Astrocyte of the hippocampus (primary cell): ENCODE results near the gene ACOT6.
"Not testable (repeated sequence)": the region's sequence is repeated elsewhere in the genome, so short reads cannot be mapped to it uniquely, and the experiment has no call there.

Experiments
- DNase-seq: peaks from one replicate; pipeline ENCODE4 v3.0.0; 2011; ENCODE audit warnings: low read depth, low spot score

ACOT6 gene

GRCh38 chr14:73645248-73645610 is 32.9 kb downstream of the ACOT6 start:
- no peak for DNase-seq

DNA sequence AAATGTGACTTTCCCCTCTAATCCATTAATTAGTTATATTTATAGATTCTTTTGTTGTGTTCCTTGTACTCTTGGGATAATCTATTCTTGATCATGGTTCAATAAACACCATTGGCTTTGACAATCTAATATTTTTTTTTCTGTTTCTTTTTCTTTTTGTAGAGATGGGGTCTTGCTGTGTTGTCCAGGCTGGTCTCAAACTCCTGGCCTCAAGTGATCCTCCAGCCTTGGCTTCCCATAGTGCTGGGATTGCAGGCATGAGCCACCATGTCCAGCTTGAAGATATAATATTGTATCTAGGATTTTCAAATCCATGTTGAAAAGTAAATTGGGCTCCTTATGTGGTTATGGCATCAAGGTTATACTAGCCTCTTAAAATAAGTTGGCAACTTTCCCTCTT is 38.7 kb downstream of the ACOT6 start:
- DNase-seq: no peak

DNA sequence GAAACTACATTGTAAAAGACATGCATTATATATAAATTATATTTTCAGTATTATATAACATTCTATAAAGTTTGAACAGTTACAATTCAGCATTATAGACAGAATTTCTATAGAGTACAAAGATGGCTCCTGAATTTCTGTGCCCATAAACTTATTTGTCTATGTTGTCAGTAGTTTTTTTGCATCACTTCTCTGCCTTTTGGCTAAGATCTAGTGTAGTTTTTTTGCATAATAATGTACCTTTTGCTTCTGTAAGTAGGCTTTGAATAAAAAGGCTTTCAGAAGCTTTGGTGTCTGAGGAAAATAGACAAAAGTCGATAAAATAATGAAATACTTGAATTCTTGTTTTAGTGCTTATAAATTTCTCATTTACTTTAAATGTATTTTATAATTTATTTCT is 43.5 kb downstream of the ACOT6 start:
- no peak for DNase-seq

DNA sequence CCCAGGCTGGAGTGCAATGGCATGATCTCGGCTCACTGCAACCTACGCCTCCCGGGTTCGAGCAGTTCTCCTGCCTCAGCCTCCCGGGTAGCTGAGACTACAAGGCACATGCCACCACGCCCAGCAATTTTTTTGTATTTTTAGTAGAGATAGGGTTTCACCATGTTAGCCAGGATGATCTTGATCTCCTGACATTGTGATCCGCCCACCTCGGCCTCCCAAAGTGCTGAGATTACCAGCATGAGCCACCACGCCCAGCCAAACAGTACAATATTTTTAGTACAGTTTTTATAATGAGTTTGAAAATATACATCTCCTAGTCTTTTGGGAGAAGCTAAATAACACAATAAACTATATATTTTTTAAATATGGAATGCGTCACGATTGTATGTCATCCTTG is 46.9 kb downstream of the ACOT6 start:
- not testable (repeated sequence) for DNase-seq

DNA sequence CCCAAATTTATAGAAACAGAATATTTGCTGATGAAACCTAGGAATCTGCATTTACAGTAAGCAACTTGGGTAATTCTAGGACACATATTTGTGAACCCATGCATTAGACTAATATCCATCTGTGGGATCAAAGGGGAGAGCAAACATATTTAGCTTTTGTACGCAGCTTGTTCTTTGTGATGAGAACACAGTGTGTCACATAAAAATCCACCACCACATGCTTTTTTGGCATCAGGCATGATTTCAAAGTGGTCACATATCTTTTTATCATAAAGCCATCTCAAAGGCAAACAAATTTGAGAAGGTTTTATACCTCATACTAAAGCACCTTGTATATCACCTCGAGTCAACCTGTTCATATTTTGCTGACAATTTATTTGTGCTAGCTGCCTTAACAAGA is 48.2 kb downstream of the ACOT6 start:
- no peak for DNase-seq

DNA sequence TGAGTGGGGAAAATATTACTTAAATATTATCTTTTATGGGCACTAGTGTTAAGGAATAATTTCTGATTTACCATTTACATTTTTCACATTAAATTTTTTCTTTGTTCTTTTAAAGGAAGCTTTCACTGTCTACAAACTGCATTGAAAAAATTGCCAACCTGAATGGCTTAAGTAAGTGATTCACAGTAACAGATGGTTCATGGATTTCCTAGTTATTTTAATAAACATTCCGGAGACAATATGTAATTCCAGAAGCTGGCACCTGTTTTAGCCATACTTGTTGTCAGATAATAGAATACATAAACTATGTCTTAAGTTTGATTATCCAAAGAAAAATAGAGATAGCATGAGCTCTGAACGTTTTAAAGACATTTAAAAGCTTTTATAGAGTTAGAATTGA is 49.6 kb downstream of the ACOT6 start:
- no peak for DNase-seq

GRCh38 chr14:73662487-73662943 is 50.2 kb downstream of the ACOT6 start:
- DNase-seq: peak; percentile 92

GRCh38 chr14:73663548-73664212 is 51.4 kb downstream of the ACOT6 start:
- DNase-seq: no peak

GRCh38 chr14:73665130-73665529 is 52.8 kb downstream of the ACOT6 start:
- no peak for DNase-seq

DNA sequence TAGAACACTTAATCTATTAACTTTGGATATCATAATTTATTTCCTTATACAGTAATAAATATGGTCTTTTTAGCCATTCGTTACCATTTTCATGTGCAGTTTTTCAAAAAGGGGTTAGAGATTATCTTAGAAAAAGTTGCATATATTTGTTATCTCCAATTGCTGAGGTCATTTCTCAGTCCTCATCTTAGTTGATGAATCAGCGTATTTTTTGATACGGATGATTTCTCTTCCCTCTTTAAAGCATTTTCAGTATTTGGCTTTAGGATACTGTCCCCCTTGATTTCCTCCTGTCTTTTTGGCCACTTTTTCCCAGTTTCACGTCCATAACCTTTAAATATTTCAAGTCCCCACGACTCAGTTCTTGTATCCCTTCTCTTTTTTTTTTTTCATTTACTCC is 54.3 kb downstream of the ACOT6 start:
- DNase-seq: no peak

DNA sequence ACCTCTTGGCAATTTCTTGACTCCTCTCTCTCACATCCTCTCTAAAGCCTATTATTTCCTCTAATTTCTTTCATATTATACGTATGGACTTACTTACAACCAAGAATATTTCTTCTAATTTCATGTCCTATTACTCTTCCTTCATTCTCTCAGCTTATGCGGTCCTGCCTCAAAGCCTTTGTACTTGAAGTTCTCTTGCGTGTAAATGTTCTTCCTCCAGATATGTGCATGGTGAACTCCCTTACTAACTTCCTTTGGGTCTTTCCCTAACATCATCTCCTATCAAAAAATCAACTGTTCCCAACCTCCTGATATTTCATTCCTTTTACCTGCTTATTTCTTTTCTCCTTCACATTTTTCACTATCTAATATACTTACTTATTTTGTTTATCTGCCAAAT is 55.5 kb downstream of the ACOT6 start:
- no peak for DNase-seq
